NCI-H2029 (cell line): ENCODE data around the gene FOXK2.

Experiments used
- DNase-seq: peaks from one replicate; lab custom pipeline; 2025; lab: John Stamatoyannopoulos, UW

The FOXK2 gene

DNA sequence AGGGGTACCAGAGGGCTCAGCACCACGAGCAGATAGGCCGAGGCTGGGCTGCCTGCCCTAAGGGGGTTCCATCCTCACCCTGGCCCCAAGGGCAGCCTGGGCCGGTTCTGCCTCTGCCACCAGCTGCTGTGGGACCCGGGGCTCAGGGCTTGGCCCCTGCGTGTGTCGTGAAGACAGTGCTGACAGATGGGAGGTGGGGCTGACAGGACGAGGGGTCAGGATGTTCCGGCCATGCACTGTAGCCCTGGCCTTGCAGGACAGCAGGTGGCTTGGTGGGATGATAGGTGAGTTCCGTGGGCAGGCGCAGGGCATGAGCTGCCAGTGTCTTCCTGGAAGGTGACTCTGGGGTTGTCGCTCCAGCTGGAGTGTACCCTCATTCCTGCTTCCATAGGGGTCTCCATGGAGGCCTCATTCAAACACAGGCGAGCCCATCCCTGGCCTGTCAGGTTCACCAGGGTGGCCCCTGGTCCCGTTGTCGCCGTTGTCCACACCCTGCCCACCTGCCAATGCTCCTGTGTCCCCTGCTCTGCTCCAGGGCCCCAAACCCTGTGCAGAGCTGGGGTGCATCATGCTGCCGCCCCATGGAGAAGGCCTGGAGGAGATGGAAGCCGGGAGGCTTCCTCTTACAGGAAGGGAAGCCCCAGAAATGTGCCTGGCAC lies 71.5 kb downstream of the FOXK2 start:
- DNase-seq, result no peak

DNA sequence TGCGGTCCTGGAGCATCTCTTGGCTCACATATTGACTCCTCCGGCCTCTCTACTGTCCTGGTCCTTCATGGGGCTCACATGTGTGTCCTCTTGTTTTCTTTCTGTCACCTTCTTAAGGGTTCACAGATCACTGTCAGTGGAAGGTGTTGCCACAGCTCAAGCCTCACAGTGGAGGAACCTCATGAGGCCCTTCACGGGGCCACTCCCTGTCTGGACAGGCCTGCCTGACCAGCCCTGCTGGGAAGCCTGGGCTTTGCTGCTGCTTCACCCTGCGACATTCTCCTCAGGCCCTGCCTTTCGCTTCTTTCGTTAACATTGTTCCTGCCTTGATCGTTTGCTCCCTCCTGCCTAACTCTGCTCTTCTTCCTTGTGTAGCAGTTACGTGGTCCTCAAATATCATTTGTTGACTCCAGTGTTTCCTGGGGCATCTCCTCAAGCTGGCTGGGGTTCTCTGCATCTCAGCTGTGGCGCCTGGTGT lies 72.8 kb downstream of the FOXK2 start:
- no peak for DNase-seq

DNA sequence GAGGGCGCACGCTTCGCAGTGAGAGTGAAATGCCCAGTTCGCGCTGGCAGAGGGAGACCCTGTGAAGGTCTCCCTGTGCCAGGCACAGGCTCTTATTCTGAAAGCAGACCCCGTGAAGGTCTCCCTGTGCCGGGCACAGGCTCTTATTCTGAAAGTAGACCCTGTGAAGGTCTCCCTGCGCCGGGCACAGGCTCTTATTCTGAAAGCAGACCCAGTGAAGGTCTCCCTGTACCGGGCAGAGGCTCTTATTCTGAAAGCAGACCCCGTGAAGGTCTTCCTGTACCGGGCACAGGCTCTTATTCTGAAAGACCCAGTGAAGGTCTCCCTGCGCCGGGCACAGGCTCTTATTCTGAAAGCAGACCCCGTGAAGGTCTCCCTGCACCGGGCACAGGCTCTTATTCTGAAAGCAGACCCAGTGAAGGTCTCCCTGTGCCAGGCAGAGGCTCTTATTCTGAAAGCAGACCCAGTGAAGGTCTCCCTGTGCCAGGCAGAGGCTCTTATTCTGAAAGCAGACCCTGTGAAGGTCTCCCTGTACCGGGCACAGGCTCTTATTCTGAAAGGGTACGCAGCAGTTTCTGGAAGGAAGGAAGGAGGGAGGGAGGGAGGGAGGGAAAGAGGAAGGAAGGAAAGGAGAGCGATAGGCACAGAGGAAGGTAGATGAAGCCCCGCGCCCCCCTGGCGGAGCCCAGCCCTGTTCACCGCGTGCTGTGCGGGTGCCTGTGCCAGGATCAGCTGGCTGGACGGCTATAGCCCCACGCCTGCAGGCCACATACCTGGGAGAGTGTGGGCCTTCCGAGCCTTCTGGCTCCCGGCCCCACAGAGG lies 73.4 kb downstream of the FOXK2 start:
- peak; percentile 81 for DNase-seq

- no peak for DNase-seq
Observed at GRCh38 chr17:82593590-82594087, 74.1 kb downstream of the FOXK2 start.

DNA sequence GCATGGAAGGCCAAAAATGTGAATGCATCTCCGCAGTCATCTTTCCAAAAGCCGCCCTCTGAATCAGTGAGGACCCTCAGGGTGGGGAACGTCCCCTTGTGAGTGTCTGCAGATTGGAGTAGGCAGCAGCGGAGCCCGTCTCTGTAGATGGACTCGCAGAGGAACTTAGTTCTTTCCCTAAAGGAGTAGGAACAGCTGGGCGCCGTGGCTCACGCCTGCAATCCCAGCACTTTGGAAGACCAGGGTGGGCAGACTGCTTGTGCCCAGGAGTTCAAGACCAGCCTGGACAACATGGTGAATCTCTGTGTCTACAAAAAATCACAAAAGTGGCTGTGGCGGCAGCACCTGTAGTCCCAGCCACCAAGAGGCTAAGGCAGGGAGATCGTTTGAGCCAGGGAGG lies 75.0 kb downstream of the FOXK2 start:
- DNase-seq, result no peak

DNA sequence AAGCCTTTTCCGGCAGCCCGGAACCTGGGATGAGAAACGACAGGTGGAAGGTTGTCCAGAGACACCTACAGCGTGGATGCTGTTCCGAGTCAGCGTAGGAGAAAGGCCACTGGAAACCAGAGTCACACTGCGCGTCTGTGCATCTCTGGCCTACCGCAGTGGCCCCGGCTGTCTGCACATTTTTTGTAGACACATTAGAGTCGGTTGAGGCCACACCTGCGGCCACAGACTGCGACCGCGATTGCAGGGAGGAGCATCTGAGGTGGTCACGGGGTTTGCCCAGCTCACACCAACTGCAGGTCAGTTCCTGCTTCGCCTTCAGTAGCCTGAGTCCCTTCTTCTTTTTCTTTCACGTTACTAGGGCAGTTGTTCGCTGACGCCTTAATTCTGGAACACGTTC lies 76.4 kb downstream of the FOXK2 start:
- no peak for DNase-seq

DNA sequence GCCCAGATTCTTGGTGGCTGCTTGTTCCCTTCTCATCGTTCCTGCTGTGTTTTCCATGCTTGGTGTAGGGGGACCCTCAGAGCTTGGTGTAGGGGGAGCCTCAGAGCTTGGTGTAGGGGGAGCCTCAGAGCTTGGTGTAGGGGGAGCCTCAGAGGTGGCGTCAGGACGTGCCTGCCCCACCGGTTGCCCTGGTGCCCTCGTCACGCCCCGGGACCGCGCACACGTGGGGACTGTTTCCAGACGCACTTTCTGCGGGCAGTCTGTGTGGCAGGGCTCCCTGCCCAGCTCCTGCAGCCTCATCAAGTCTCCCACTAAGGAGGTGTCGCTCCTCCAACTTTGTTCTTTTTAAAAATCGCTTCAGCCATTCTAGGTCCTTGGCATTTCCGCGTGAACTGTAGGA lies 76.8 kb downstream of the FOXK2 start:
- DNase-seq, result no peak

- no peak for DNase-seq
Observed at GRCh38 chr17:82596837-82597672, 77.5 kb downstream of the FOXK2 start.

GRCh38 chr17:82598256-82599119 lies 79.0 kb downstream of the FOXK2 start:
- DNase-seq, result no peak

- DNase-seq, result no peak
Observed at GRCh38 chr17:82599674-82600661, 80.4 kb downstream of the FOXK2 start.

- DNase-seq, result no peak
Observed at GRCh38 chr17:82600731-82601446, 81.4 kb downstream of the FOXK2 start.

DNA sequence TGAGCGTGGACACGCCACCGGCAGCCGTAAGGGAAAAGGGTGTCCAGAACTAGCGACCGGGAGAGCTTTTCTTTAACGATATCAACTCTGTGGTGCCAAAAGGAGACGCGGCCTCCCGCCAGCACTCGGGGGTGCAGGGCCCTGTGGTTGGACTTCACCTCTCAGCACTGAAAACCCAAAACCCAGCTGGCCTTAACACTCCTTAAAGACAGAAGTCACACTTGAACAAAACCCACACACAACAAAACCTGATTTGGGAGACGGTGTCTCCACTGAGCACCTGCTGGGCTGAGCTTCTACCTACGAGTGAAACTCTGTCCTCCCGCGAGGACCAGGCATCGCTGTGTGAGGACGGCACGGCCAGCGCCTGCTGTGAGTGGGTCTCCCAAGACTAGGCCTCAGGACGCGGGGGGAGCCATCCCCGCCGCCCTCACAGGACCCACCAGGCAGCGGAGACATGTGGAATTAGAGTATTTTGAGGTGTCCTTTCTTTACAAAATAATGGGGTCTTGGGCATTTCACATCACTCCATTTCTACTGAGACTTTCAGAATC lies 82.0 kb downstream of the FOXK2 start:
- no peak for DNase-seq

GRCh38 chr17:82602487-82602886 lies 83.0 kb downstream of the FOXK2 start:
- no peak for DNase-seq

- DNase-seq, result no peak
Observed at GRCh38 chr17:82602986-82603710, 83.6 kb downstream of the FOXK2 start.

GRCh38 chr17:82603981-82604448 lies 84.5 kb downstream of the FOXK2 start:
- no peak for DNase-seq

DNA sequence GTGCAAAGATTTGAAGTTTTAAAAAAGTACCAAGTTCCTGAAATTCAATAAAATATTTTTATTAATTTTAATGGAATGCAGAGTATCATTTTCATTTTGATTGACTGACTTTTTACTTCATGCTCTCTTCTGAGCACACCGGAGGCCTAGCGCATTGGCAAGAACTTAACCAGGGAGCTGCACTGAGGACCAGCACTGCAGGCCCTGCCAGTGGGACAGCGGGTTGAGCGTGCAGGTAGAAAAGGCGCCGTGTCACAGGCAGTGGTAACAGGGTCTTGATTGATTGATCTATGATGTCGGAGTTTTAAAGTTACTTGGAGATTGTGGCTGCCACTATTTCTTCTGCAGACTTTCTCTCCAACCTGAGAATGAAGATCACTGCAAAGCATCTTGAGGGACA lies 85.0 kb downstream of the FOXK2 start:
- no peak for DNase-seq

GRCh38 chr17:82605939-82606600 lies 86.5 kb downstream of the FOXK2 start:
- no peak for DNase-seq

DNA sequence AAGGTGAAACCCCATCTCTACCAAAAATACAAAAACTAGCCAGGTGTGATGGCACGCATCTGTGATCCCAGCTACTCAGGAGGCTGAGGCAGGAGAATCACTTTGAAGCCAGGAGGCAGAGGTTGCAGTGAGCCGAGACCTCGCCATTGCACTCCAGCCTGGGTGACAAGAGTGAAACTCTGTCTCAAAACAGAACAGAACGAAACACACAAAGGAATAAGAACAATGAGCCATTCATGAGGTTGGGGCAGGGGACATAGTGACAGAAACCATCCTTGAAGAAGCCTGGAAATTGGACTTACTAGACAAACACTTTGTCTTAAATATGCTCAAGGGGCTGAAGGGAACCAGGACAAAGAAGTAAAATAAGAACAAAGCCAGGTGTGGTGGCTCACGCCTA lies 89.3 kb downstream of the FOXK2 start:
- no peak for DNase-seq
